T-helper 22 cell (primary cell): ENCODE results near the gene RORC.
A peak's percentile ranks its signal among the peaks of the same experiment; 100 is the strongest.

Experiments used
- DNase-seq: peaks from one replicate; pipeline ENCODE4 v3.0.0-alpha.2; 2020; ENCODE audit warnings: low read depth

Gene RORC

DNA sequence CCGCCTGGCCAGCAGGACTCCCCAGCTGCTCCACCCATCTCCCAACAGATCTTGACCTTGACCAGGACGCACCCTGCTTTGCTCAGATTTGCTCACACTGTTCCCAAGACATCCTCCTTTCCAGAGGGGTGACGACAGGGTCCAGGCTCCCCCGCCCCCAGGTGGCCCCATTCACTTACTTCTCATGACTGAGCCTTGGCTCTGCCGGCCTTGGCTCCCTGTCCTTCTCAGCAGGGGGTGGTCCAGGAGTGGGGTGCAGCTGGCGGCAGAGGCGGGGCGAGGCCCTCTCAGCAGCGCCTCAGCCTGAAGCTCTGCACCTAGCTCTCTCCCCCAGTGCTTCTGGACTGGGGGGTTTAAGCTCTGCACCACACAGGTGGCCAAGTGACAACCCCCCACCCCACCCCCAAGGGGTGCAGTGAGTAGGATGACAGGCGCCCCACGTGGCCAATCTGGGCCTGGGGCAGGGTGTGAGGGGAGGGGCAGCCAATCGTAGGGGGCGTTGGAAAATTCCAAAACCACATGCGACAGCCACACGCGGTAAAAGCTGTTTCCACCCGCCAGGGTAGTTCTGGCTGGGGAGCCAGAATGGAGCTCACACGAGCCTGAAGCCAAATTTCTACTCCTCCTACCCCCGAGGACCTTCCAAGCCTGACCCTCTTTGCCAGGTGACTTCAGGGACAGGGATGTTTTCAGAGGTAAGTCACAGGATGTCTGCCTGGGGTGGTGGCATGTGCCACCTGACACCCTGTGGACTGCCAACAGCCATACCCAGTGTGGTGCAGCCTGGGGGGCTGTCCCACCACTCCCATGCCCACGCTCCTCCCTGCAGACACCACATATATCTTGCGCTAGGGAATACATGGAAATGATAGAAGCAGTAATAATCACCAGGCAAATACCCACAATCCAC lies 5.6 kb downstream of the RORC start:
- DNase-seq, result peak; percentile 50

DNA sequence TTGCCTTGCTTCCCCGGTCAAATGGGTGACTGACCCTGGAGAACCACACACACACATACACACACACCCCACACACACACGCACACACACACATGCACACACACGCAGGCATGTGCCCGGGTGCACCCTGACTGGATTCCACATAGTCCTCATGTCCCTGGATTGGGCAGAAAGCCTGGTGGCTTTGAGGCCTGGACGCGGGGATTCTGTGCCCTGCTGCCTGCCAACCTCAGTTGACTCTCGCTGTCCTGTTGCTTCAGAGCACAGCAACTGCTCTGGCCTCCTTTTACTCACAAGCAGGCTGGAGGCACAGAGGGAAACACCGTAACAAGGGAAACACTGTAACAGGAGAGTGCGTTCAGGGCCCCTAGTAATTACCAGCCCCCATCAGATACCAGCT lies 6.4 kb downstream of the RORC start:
- no peak for DNase-seq

DNA sequence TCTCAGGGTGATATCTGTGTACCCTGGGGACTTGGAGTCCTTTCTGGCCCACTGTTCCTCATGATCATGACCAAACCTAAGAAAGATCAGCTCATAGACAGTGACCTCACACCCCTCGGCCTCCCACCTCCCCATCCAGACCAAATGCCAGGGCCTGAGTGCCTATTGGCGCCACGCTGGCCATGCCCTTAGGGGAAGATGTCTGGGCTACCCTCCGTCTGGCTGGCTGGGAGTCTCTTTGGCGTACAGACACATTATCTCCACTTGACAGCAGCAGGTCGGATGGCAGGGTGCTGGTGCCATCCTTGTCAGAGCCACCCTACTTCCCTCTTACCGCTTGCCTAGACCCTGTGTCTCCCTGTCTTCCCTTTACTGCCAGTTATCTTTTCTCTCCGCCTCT lies 8.4 kb downstream of the RORC start:
- DNase-seq, result no peak

DNA sequence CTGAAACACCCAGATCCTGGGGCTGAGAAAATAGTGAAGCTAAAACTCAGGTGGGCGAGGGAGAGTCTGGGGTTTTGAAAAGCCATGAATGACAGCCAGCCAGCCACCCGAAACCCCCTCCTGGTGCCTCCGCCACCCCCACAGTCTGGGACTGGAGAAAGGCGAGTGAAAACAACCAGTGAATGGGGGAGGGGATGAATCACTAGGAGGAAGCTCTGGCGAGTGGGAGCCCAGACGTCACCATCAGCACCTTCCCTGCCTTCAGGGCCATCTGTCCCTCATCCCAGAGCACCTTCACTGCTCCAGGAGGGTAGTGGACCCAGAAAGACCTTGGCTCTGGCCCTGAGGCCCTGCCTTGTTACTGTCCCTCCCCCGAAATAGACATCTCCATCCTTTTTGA lies 9.2 kb downstream of the RORC start:
- peak; percentile 35 for DNase-seq

DNA sequence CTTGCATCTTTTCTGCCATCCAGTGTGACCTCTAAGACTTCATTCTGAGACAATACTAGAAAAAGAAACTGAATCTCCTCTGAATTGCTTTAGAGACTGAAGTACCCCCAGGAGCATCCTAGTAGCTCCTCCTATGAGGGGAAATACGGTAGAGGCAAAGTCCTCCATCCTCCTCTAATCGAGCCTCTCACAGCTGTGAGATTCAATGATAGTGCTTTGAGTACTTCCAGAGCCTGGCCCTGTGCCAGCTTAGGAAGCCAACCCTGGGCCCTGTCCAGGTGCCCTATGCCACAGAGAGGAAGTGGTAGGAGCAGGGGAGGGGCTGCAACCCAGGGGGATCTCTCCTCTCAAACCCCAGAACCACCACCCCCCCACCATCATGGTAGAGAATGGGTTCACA lies 10.7 kb downstream of the RORC start:
- DNase-seq, result peak; percentile 40

DNA sequence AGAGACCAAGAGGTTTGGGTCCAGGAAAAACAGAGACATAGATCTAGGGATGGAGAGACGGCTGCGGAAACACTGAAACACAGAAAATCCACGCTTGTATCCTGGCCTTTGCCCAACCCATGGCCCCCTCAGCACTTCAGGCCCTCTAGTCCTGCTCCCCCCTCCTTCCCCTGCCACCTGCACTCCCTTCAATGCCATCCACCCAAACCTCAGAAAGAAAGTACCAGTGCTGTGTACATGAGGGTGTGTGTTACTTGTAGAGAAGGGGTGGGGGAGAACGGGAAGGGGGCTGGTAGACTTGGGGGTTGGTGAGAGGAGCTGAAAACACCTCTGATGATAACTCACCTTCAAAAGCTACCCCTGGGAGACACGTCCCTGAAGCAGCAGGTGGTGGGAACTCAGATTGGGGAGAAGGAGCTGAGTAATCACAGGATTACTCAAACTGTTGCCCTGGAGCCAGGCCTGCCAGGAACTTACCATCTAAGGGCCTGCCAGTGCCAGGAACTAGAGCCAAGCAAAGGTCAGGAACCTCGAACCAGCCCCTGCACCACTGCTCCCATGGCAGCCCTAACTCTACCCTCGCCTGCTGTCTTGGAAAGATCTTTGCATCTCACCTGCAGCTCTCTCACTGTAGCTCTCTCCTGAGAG lies 11.5 kb downstream of the RORC start:
- no peak for DNase-seq

DNA sequence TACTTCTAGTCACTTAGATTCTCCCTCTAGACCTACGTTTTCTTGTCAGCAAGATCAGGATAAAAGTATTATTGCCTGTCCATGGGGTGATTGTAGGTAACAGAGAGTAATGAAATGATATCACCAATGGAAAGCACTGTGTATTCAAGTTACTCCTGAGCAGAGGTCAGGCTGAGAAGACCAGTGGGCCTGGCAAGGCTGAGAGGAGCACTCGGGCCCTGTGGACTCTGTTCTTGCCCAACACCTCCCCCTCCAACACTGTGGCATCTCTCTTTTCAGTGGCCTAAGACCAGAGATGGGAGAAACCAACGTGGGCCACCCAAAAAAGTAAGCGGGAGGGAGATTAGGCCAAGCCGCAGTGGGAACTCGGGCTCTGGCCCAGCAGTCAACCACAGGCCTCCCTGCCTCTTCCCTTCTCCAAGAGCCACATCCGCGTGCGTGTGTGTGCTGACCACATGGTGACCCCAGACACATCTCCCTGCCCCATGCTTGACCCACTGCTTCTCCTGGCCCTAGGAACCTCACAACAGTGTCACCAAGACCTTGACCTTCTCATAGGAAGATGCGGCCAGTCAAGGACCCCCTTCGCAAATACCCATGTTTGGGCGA lies 12.3 kb downstream of the RORC start:
- DNase-seq, result no peak

DNA sequence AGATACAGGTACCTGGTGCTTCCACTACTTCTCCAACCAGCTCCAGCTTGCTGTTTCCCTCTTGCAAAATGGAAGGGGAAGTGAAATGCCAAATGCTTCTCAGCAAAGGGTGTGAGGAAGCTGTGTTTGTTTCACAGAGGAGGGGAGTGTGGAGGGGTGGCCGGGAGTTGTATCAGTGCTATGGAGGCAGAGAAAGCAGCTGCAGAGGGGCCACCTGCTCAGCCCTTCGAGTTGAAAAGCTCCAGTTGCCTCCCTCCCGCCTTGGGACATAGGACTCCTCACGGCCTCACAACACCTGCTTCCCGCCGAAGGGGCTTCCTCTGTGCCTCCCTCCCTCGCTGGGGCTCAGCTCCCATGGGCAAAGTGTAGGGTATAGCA lies 14.3 kb downstream of the RORC start:
- DNase-seq, result no peak

DNA sequence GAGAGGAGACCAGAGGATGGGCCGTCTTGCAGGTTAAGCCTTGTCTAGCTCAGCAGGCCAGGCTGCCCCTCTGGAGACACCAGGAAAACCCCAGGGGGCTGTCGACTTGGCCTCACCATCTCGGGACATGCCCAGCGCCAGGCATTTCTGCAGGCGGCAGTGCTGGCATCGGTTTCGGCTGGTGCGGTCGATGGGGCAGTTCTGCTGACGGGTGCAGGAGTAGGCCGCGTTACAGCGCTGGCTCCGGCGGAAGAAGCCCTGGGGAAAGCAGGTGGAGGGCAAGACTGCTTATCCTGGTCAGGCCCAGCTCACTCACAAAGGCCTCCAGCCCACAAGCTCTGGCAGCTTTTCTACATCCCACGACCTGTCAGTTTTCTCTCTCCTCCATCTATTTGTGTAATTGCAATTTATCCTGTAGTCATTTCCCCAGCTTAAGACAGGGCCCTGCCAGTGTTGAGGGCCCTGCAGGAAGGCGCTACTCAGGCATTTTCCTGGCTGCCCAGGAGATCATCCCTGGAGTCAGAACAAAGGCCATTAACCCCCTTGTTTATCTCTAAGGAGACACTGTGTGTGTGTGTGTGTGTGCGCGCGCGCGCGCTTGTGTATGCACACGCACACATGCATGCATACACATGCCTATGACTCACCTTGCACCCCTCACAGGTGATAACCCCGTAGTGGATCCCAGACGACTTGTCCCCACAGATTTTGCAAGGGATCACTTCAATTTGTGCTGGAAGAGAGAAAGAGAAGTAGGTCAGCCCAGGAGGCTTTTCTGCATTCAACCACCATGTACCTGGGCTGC lies 14.9 kb downstream of the RORC start:
- DNase-seq, result no peak

DNA sequence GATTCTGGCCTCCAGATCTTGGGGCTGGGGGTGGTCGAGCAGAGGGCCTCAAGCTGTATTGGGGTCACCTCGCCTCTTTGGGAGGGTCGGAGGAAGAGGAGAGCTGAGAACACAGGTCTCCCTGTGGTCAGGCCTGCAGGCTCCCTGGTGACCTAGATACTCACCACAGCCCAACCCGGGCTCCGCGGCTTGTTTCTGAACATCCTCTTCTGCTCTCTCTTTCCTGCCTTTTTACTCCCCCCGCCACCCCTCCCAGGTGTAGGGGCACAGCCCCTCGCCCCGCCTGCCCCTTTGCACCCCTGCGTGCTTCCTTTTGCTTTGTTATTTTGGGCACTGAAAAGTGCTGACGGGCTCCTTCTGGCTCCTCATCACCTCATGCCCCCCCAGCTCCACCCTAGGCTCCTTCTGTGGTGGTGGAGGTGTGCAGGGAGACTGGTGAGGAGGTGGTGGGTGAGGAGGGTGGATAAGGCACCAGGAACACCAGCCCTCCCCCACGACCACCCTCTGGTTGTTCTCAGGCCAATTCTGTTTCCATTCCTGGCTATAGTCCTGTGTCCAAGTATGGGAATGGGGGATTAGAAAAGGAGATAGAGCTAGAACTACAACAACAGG lies 15.8 kb downstream of the RORC start:
- DNase-seq, result peak; percentile 52

DNA sequence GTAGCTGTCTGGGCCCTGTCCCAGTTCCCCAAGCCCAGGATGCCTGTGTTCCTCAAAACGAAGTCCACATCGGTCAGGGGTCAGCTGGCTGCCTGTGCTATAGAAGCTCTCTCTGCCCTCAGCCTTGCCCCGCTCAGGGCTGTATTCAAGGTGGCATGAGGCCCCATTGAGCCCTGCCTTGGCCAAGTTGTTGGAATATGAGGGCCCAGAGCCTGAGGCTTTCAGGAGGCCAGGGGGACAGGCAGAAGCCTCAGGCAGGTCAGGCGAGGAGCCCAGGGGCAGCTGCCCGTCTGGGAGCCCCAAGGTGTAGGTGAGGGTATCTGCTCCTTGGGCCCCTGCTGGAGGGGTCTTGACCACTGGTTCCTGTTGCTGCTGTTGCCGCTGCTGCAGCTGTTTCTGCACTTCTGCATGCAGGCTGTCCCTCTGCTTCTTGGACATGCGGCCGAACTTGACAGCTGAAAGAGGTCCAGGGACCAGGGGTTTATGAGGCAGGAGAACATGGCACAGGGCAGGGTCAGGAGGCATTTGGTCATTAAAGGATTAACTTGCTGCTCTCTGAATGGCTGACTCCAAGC lies 16.5 kb downstream of the RORC start:
- DNase-seq, result no peak

DNA sequence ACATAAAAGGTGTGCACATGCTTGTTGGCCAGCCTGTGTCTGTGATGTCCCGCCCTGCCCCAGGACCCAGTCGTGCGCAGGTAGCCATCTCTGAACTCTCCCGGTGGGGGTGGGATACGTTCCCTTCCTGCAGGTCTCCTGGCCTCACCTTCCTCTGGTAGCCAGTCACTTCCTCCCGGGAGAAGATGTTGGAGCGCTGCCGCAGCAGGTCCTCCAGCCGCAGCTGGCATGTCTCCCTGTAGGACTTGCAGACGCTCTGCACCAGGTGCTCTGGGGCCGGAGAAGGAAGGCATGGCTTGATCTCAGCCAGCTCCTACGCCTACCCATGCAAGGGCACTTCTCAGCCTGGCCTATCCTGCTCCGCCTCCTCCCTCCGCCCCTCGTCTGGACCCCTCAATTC lies 17.2 kb downstream of the RORC start:
- no peak for DNase-seq

DNA sequence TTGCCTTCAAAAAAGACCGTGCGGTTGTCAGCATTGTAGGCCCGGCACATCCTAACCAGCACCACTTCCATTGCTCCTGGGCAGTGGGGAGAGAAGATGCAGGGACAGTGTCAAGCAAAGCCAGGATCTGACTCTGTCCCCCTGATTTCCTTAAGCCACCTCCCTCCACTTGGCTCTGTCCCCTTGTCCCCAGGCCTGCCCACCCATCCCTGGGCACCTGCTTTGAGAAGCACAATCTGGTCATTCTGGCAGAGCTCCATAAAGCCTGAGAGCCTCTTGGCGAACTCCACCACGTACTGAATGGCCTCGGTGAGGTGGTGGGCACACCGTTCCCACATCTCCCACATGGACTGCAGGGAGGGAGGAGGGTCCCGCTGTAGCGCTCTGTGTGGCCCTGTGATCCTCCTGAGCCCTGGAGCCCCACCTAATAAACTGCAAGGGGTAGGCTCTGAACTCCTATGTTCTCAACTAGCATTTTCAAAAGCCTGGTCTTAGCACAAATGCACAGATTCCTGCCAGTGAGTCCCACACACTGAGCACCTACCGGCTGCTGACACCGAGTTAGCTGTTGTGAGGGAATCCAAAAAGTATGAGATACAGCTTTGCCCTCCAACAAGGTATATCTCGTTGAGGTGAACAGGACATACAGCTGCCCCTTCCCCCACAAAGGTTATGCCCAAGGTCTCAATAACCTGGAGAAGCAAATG lies 18.2 kb downstream of the RORC start:
- DNase-seq, result no peak

DNA sequence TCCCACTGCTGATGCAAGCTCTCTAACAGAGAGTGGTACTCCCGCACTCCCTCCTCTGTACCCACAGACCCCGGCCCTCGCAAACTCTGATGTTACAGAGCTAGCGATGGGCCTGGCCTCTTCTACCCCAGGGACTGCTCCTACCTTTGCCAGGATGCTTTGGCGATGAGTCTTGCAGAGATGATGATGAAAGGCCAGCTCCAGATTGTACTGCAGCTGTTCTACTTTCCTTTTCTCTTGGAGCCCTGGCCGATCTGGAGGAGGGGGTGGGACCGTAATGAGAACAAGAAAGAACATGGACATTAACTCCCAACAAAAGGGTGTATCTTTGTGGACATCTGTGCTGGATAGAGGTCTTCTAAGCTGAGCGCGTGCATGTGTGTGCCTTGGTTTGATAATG lies 20.4 kb downstream of the RORC start:
- DNase-seq, result no peak

DNA sequence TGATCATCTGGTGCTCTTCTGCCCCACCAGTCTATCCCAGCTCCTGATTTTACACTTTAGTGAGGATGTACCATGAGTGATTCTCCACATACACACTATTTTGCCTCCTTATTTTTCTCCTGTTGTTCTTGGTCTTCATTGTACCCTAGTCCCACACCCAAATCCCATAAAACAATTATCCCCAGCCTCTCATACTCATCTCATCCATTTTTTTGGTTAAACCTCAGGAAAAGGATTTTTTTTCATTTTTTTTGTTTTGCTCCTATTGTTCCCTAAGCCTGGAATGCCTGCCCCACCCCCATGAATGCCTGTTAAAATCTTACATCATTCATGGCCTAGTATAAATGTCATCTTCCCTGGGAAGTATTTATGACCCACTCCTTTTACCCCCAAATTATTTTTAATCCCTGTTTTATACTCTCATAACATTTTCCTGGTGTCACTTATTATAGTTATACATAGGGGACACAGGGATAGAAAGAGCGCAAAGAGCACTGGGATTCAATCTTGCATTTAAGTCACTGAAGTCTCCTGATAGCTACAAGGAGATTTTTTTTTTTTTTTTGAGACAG lies 21.5 kb downstream of the RORC start:
- no peak for DNase-seq

DNA sequence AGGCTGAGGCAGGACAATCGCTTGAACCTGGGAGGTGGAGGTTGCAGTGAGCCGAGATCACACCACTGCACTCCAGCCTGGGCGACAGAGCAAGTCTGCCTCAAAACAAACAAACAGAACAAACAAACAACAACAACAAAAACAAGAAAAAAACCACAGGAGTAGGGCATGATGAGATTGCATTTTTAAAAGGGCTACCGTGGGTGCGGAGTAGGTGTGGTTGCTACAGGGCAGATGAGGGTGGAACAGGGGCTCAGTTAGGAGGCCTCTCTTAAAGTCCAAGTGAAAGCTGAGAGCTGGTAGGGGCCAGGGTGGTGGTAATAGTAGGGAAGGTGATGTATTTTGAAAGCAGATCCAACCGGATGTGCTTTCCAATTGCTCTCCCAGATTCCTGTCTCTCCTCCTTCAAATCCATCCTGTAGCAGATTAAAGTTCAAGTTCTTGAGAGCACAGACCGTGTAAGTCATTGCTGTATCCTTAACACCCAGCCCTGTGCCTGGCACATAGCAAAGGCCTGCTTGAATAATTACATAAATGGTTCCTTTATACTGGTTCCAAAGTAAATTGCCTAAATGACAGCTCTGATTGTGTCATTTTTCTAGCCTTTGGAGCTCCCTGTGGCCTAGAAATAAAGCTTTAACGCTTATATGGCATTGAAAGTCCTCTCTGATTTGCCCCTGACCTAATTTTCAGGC lies 22.2 kb downstream of the RORC start:
- no peak for DNase-seq

DNA sequence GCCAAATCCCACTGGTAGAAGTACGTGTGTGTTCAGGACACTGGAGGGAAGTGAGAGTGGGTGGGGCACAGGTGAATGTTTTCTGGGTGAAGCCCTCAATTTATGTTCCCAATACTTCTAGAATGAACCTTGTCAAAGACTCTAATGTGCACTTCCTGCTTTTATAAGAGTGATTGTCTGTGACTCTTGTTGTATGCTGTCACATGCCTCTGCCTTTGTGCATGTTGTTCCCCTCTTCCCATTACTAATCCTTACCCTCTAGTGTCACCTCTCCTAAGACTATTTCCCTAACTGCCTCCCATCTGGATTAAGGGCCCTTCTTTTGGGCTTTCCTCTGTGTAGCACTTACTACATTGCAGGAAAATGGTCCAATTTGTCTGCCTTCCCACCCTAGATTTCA lies 23.8 kb downstream of the RORC start:
- DNase-seq, result no peak

DNA sequence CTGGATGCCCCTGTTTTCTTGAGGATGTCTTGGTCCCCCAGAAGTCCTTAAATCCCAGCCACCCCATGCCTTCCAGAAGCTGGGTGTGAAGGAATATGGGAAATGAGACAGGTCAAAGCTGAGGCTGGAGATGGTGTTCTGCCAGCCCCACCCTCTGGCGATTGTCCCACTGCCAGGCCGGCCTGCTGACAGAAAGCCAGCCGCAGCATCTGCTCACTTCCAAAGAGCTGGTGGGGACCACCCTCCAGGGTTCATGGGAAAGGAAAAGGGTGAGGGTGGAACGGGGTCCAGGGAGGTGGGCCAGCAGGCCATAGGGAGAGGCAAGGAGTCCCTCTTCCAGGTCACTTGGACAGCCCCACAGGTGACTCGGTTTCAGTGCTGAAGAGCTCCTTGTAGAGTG lies 24.5 kb downstream of the RORC start:
- DNase-seq, result no peak

DNA sequence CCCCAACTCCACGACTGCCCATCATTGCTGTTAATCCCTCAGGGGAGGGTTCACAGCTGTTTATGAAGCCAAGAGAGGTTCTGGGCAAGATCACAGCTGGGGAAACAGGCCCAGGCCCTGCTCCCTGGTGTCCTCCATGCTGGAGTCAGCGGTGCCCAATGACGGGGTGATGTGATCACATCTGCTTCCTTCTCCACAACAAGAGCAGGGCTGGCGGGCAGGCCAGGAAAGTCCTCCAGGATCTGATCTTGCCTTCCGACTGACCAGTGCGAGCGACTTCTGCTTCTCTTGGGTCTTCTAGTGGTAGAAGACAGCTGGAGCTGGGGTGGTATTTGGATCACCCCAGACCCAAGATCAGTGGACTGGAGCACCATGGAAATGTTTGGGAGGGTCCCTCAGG lies 25.4 kb downstream of the RORC start:
- DNase-seq, result no peak
